ENCODE results near the gene COL12A1. TPM values are rescaled to one million over a fixed set of nuclear protein-coding genes. Genes with fewer than 3 reads are reported as not detected.

COL12A1 gene
- total RNA-seq, 2 donors from 2014 or later = 0.06 TPM; not detected in 1

GRCh38 chr6:75220357-75220756, 14.5 kb upstream of the COL12A1 start:
- Mint-ChIP-seq H3K9me3 (no peaks in the 10 kb centered on the region), H3K27ac (no peak overlapping the region), H3K36me3 (no peaks in the 10 kb centered on the region)
- ATAC-seq (no peak), DNase-seq (ENCODE audit: low spot score in 2 of 2) (no peak)

GRCh38 chr6:75219263-75219662, 13.4 kb upstream of the COL12A1 start:
- Mint-ChIP-seq H3K36me3 (no peaks in the 10 kb centered on the region), H3K9me3 (no peaks in the 10 kb centered on the region), H3K27ac (no peak overlapping the region)
- DNase-seq (ENCODE audit: low spot score in 2 of 2) (no peak), ATAC-seq (no peak)

- H3K9me3 Mint-ChIP-seq = no peaks in the 10 kb centered on the region
- H3K36me3 Mint-ChIP-seq = no peaks in the 10 kb centered on the region
- H3K27ac Mint-ChIP-seq = no peak overlapping the region
- DNase-seq (ENCODE audit: low spot score in 2 of 2) (no peak), ATAC-seq (peak in 1 of 2 donors; percentile 71)
Observed at GRCh38 chr6:75217193-75217592, 11.3 kb upstream of the COL12A1 start.

GRCh38 chr6:75215291-75215690, 9.4 kb upstream of the COL12A1 start:
- DNase-seq (ENCODE audit: low spot score in 2 of 2) (no peak), ATAC-seq (no peak)
- H3K36me3 Mint-ChIP-seq = no peaks in the 10 kb centered on the region
- H3K27ac Mint-ChIP-seq = no peak overlapping the region
- H3K9me3 Mint-ChIP-seq = no peaks in the 10 kb centered on the region

- no peak for ATAC-seq
- H3K9me3 Mint-ChIP-seq = no peaks in the 10 kb centered on the region
- H3K27ac Mint-ChIP-seq = no peak overlapping the region
- no peaks in the 10 kb centered on the region for H3K36me3 Mint-ChIP-seq
- no peak for DNase-seq (ENCODE audit: low spot score in 2 of 2)
Observed at GRCh38 chr6:75213732-75214131, 7.9 kb upstream of the COL12A1 start.

- no peak for ATAC-seq
Observed at GRCh38 chr6:75213112-75213511, 7.3 kb upstream of the COL12A1 start.

GRCh38 chr6:75211920-75212590, 6.2 kb upstream of the COL12A1 start:
- Mint-ChIP-seq H3K9me3 (no peaks in the 10 kb centered on the region), H3K27ac (no peak overlapping the region), H3K36me3 (peaks cover 0 to 3% of the 10 kb centered on the region in 2 donors)
- no peak for ATAC-seq
- no peak for DNase-seq (ENCODE audit: low spot score in 2 of 2)

More at GRCh38 chr6:75213112-75213511, 7.3 kb upstream of the COL12A1 start:
- H3K27ac Mint-ChIP-seq = no peak overlapping the region
- DNase-seq (ENCODE audit: low spot score in 2 of 2) = no peak
- H3K9me3 Mint-ChIP-seq = no peaks in the 10 kb centered on the region
- H3K36me3 Mint-ChIP-seq = no peaks in the 10 kb centered on the region

- Mint-ChIP-seq H3K36me3 (peaks cover 0 to 9% of the 10 kb centered on the region in 2 donors), H3K27ac (peak overlapping the region in 1 of 2 donors; percentile 46), H3K9me3 (no peaks in the 10 kb centered on the region)
- ATAC-seq = no peak
- peak in 1 of 2 donors; percentile 63 for DNase-seq (ENCODE audit: low spot score in 2 of 2)
Observed at GRCh38 chr6:75210885-75211739, 5.3 kb upstream of the COL12A1 start.

GRCh38 chr6:75209184-75209723, 3.4 kb upstream of the COL12A1 start:
- H3K27ac Mint-ChIP-seq = no peak overlapping the region
- ATAC-seq = no peak

GRCh38 chr6:75208298-75209183, 2.7 kb upstream of the COL12A1 start:
- DNase-seq (ENCODE audit: low spot score in 2 of 2) (peak in 1 of 2 donors; percentile 86), ATAC-seq (peak; percentile 83 to 85)
- Mint-ChIP-seq H3K36me3 (peaks cover 0 to 15% of the 10 kb centered on the region in 2 donors), H3K9me3 (no peaks in the 10 kb centered on the region), H3K27ac (no peak overlapping the region)

More at GRCh38 chr6:75209184-75209723, 3.4 kb upstream of the COL12A1 start:
- Mint-ChIP-seq H3K36me3 (peaks cover 0 to 12% of the 10 kb centered on the region in 2 donors), H3K9me3 (no peaks in the 10 kb centered on the region)
- DNase-seq (ENCODE audit: low spot score in 2 of 2) = no peak

- Mint-ChIP-seq H3K36me3 (peaks cover 6 to 15% of the 10 kb centered on the region in 2 donors), H3K27ac (no peak overlapping the region), H3K9me3 (no peaks in the 10 kb centered on the region)
- DNase-seq (ENCODE audit: low spot score in 2 of 2) (no peak), ATAC-seq (no peak)
Observed at GRCh38 chr6:75206576-75207342, 906 bp upstream of the COL12A1 start.

GRCh38 chr6:75204959-75205775, 686 bp downstream of the COL12A1 start:
- DNase-seq (ENCODE audit: low spot score in 2 of 2) = peak in 1 of 2 donors; percentile 19
- Mint-ChIP-seq H3K9me3 (no peaks in the 10 kb centered on the region), H3K27ac (no peak overlapping the region), H3K36me3 (peaks cover 6 to 15% of the 10 kb centered on the region in 2 donors)
- ATAC-seq = no peak

GRCh38 chr6:75204217-75204958, 1.5 kb downstream of the COL12A1 start:
- no peaks in the 10 kb centered on the region for H3K9me3 Mint-ChIP-seq
- H3K36me3 Mint-ChIP-seq = peaks cover 6 to 15% of the 10 kb centered on the region in 2 donors
- ATAC-seq (no peak), DNase-seq (ENCODE audit: low spot score in 2 of 2) (peak in 1 of 2 donors; percentile 58)
- no peak overlapping the region for H3K27ac Mint-ChIP-seq

GRCh38 chr6:75203721-75204120, 2.1 kb downstream of the COL12A1 start:
- H3K27ac Mint-ChIP-seq = no peak overlapping the region
- peaks cover 6 to 15% of the 10 kb centered on the region in 2 donors for H3K36me3 Mint-ChIP-seq
- ATAC-seq (no peak), DNase-seq (ENCODE audit: low spot score in 2 of 2) (no peak)
- H3K9me3 Mint-ChIP-seq = no peaks in the 10 kb centered on the region
